ENCODE measurements around the gene BAIAP2L1. TPM values are rescaled to one million over a fixed set of nuclear protein-coding genes. Genes with fewer than 3 reads are reported as not detected.

The BAIAP2L1 gene
- total RNA-seq, 1 experiment from 2014 or later: 9.4 TPM

Other genes with a start within 250 kb of the BAIAP2L1 start
- gene BHLHA15, start 189.7 kb downstream of the BAIAP2L1 start, total RNA-seq (2014; rRNA removed; shearing (Covaris generic)): 0.36 TPM in 1 of 2 replicates, not detected in the other
- gene TECPR1, start 148.9 kb downstream of the BAIAP2L1 start, total RNA-seq (2014; rRNA removed; shearing (Covaris generic)): 7.1 and 7.4 TPM in 2 replicates
- gene BRI3, start 119.4 kb downstream of the BAIAP2L1 start, total RNA-seq (2014; rRNA removed; shearing (Covaris generic)): 74.1 and 76.9 TPM in 2 replicates
- 4.8 and 5.5 TPM in 2 replicates for gene NPTX2, start 216.2 kb upstream of the BAIAP2L1 start, total RNA-seq (2014; rRNA removed; shearing (Covaris generic))

Data from RPMI7951 (cell line).